Measurements from ENCODE around the gene BRD7.

DNA sequence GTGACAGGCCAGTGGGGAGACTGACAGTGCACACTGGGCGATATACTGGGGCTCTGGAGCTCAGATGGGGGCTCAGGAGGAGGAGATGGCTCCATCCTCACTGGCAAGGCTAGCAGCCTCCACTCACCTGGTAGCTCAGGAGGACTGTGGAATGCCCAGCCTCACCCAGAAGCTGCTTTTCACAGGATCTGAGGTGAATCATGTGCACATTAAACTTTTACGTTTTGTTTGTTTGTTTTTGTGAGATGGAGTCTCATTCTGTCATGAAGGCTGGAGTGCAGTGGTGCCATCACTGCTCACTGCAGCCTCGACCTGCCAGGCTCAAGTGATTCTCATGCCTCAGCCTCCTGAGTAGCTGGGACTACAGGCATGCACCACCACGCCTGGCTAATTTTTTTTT lies 73.8 kb downstream of the BRD7 start:
- no peak for TF ChIP-seq EZH2 (IDR thresholded peaks at IDR 0.05; ENCODE audit: low read length, unreplicated experiment)
- TF ChIP-seq, protein P1, sequence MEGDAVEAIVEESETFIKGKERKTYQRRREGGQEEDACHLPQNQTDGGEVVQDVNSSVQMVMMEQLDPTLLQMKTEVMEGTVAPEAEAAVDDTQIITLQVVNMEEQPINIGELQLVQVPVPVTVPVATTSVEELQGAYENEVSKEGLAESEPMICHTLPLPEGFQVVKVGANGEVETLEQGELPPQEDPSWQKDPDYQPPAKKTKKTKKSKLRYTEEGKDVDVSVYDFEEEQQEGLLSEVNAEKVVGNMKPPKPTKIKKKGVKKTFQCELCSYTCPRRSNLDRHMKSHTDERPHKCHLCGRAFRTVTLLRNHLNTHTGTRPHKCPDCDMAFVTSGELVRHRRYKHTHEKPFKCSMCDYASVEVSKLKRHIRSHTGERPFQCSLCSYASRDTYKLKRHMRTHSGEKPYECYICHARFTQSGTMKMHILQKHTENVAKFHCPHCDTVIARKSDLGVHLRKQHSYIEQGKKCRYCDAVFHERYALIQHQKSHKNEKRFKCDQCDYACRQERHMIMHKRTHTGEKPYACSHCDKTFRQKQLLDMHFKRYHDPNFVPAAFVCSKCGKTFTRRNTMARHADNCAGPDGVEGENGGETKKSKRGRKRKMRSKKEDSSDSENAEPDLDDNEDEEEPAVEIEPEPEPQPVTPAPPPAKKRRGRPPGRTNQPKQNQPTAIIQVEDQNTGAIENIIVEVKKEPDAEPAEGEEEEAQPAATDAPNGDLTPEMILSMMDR (conservative IDR thresholded peaks at IDR 0.05; ENCODE audit: low read depth, low read length): no peak
- TF ChIP-seq EZH2phosphoT487 (IDR thresholded peaks at IDR 0.05; ENCODE audit: borderline replicate concordance, low read length): no peak

All from PC-3 (cell line).